Cardiac muscle cell (in vitro differentiated cells and primary cell): ENCODE measurements around the gene KDM1A. TPM values are rescaled to one million over a fixed set of nuclear protein-coding genes. Genes with fewer than 3 reads are reported as not detected.

ENCODE experiments used
- DNase-seq, 2 donors: peaks; one replicate each; pipeline versions ENCODE4 v3.0.0 to v3.0.0-alpha.2; 2010 to 2017; ENCODE audit warnings: low read depth in 1 of 2, low spot score in 1 of 2
- H3K27ac ChIP-seq: fragments of 200-600 bp; sonication (generic); 2 replicates; pipeline ENCODE4 v1.5.1; 2016
- H3K27me3 ChIP-seq: fragments of 200-600 bp; sonication (generic); 2 replicates; pipeline ENCODE4 v1.6.0; 2016; ENCODE audit warnings: control low read depth
- H3K36me3 ChIP-seq: fragments of 200-600 bp; sonication (generic); 2 replicates; pipeline ENCODE4 v1.5.1; 2016; ENCODE audit warnings: control low read depth
- H3K4me1 ChIP-seq: fragments of 200-600 bp; sonication (generic); 2 replicates; pipeline ENCODE4 v1.8.1; 2017; ENCODE audit warnings: low read depth, mild to moderate bottlenecking, mixed run types
- H3K4me3 ChIP-seq: fragments of 200-600 bp; sonication (generic); 2 replicates; pipeline ENCODE4 v1.5.1; 2016; ENCODE audit warnings: mild to moderate bottlenecking
- H3K9me3 ChIP-seq: fragments of 200-600 bp; sonication (generic); 2 replicates; pipeline ENCODE4 v1.5.1; 2017; ENCODE audit warnings: low read depth, mild to moderate bottlenecking, control low read depth
- polyA plus RNA-seq: library from polyadenylated mRNA; unstranded; fragments of >200 nt; fragmentation: Nextera tagmentation; extraction: Ambion mirVana; gene quantifications from 2 replicates; pipeline ENCODE4 v1.2.1, GENCODE V29; 2016
- total RNA-seq: library from RNA; depleted of rRNA; stranded (reverse); fragments of >200 nt; gene quantifications from 2 replicates; pipeline ENCODE4 v1.2.3, GENCODE V29; 2016
- TF ChIP-seq, protein P1 (sequence below): IDR thresholded peaks from 2 replicates; pipeline ENCODE4 v1.5.1; 2012; ENCODE audit warnings: low read depth, mild to moderate bottlenecking, low read length

KDM1A gene
- total and polyA plus RNA-seq, 2 experiments from 2014 or later, result 138 to 168 TPM

- TF ChIP-seq, protein P1, sequence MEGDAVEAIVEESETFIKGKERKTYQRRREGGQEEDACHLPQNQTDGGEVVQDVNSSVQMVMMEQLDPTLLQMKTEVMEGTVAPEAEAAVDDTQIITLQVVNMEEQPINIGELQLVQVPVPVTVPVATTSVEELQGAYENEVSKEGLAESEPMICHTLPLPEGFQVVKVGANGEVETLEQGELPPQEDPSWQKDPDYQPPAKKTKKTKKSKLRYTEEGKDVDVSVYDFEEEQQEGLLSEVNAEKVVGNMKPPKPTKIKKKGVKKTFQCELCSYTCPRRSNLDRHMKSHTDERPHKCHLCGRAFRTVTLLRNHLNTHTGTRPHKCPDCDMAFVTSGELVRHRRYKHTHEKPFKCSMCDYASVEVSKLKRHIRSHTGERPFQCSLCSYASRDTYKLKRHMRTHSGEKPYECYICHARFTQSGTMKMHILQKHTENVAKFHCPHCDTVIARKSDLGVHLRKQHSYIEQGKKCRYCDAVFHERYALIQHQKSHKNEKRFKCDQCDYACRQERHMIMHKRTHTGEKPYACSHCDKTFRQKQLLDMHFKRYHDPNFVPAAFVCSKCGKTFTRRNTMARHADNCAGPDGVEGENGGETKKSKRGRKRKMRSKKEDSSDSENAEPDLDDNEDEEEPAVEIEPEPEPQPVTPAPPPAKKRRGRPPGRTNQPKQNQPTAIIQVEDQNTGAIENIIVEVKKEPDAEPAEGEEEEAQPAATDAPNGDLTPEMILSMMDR, result no peak
- H3K36me3 ChIP-seq, result peaks cover 71% of the 10 kb centered on the region
- DNase-seq, result no peak
- no peaks in the 10 kb centered on the region for H3K4me1 ChIP-seq
- H3K9me3 ChIP-seq, result no peaks in the 10 kb centered on the region
- H3K27me3 ChIP-seq, result no peaks in the 10 kb centered on the region
- H3K4me3 ChIP-seq, result no peak overlapping the region
- H3K27ac ChIP-seq, result no peak overlapping the region
Measured at GRCh38 chr1:23069675-23070074, 50.4 kb downstream of the KDM1A start.

DNA sequence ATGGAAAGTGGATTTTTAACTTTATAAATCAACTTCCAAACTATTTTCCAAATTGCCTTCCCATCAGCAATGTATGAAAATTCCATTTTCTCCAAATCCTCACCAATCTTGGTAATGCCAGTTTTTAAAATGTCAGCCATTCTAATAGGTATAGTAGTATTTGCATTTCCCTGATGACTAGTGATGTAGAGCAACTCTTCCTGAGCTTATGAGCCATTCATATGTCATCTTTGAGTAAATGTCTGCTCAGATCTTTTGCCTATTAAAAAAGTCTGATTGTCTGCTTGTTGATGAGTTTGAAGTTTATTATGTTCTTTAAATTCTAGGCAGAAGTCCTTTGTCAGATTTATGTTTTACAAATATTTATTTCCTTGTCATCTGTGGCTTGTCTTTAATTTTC lies 54.7 kb downstream of the KDM1A start:
- no peak for DNase-seq
- no peaks in the 10 kb centered on the region for H3K27me3 ChIP-seq
- no peaks in the 10 kb centered on the region for H3K4me1 ChIP-seq
- H3K9me3 ChIP-seq, result no peaks in the 10 kb centered on the region
- TF ChIP-seq, protein P1, result no peak
- no peak overlapping the region for H3K4me3 ChIP-seq
- H3K36me3 ChIP-seq, result peaks cover 71% of the 10 kb centered on the region
- no peak overlapping the region for H3K27ac ChIP-seq

DNA sequence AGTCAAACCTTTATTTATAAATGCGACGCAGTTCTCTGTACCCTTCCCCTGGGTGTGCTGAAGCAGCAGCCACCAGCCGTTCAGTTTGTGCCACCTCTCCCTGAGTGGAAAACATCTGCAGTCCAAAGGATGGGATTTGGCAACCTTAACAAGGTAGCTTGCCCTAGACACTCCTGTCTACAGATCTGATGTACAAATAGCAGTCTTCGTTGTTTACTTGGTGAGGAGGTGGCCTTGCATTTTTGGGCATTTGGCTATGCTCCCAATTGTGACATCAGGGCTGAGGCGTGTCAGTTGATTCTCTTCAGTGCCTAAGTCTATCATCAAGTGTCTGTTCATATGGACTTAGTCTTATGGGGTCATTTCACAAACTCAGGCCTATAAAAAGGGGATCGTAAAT lies 59.8 kb downstream of the KDM1A start:
- Histone ChIP-seq H3K4me1 (no peaks in the 10 kb centered on the region), H3K27me3 (no peaks in the 10 kb centered on the region), H3K27ac (no peak overlapping the region), H3K9me3 (no peaks in the 10 kb centered on the region), H3K4me3 (no peak overlapping the region), H3K36me3 (peaks cover 73% of the 10 kb centered on the region)
- TF ChIP-seq, protein P1, result no peak
- no peak for DNase-seq

GRCh38 chr1:23080885-23081284 lies 61.6 kb downstream of the KDM1A start:
- no peak for DNase-seq
- H3K36me3 ChIP-seq, result peaks cover 78% of the 10 kb centered on the region
- no peak overlapping the region for H3K4me3 ChIP-seq
- H3K27me3 ChIP-seq, result no peaks in the 10 kb centered on the region
- H3K9me3 ChIP-seq, result no peaks in the 10 kb centered on the region
- TF ChIP-seq, protein P1, result no peak
- H3K4me1 ChIP-seq, result no peaks in the 10 kb centered on the region
- no peak overlapping the region for H3K27ac ChIP-seq

- Histone ChIP-seq H3K27ac (no peak overlapping the region), H3K4me1 (no peaks in the 10 kb centered on the region), H3K36me3 (peaks cover 83% of the 10 kb centered on the region), H3K27me3 (no peaks in the 10 kb centered on the region), H3K9me3 (no peaks in the 10 kb centered on the region), H3K4me3 (no peak overlapping the region)
- TF ChIP-seq, protein P1, result peak; percentile 14
- peak in 1 of 2 donors; percentile 11 for DNase-seq
Measured at GRCh38 chr1:23081376-23081775, 62.1 kb downstream of the KDM1A start.
